ENCODE results near the gene LRBA. TPM values are rescaled to one million over a fixed set of nuclear protein-coding genes. Genes with fewer than 3 reads are reported as not detected.
"Not testable (repeated sequence)": the region's sequence is repeated elsewhere in the genome, so short reads cannot be mapped to it uniquely, and the experiment has no call there.

Gene LRBA
- total RNA-seq, 1 donor: 38.4 TPM

DNA sequence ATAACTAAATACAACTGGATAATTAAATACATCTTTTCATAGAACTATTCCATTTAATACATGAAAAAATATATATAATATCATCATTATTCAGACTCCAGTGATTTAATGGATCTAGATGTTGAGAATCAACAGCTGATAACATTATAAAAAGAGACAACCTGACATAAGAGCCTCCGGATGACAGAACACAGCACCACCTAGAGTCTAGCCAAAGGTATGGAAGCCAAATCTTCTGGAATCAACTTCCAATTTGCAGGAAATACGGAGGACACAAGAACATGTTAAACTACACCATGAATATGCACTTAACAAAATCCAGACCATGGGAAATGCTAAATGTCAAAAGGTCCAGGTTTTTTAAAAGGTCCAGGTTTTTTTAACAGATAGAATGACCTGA is 55.0 kb downstream of the LRBA start:
- DNase-seq (ENCODE audit: low read depth): peak; percentile 49
- TF ChIP-seq, protein P1, sequence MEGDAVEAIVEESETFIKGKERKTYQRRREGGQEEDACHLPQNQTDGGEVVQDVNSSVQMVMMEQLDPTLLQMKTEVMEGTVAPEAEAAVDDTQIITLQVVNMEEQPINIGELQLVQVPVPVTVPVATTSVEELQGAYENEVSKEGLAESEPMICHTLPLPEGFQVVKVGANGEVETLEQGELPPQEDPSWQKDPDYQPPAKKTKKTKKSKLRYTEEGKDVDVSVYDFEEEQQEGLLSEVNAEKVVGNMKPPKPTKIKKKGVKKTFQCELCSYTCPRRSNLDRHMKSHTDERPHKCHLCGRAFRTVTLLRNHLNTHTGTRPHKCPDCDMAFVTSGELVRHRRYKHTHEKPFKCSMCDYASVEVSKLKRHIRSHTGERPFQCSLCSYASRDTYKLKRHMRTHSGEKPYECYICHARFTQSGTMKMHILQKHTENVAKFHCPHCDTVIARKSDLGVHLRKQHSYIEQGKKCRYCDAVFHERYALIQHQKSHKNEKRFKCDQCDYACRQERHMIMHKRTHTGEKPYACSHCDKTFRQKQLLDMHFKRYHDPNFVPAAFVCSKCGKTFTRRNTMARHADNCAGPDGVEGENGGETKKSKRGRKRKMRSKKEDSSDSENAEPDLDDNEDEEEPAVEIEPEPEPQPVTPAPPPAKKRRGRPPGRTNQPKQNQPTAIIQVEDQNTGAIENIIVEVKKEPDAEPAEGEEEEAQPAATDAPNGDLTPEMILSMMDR (IDR thresholded peaks at IDR 0.05; ENCODE audit: insufficient read depth, low read depth, low read length): peak; percentile 70
- H3K4me3 ChIP-seq (ENCODE audit: low read depth, low read length): no peak overlapping the region

DNA sequence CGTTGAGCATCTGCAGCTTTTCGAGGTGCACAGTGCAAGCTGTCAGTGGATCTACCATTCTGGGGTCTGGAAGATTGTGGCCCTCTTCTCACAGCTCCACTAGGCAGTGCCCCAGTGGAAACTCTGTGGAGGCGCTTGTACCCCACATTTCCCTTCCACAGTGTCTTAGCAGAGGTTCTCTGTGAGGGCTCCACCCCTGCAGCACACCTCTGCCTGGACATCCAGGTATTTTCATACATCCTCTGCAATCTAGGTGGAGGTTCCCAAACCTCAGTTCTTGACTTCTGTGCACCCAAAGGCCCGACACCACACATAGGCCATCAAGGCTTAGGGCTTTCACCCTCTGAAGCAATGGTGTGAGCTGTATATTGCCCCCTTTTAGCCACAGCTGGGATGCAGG is 57.1 kb downstream of the LRBA start:
- not testable (repeated sequence) for H3K4me3 ChIP-seq (ENCODE audit: low read depth, low read length); DNase-seq (ENCODE audit: low read depth)

DNA sequence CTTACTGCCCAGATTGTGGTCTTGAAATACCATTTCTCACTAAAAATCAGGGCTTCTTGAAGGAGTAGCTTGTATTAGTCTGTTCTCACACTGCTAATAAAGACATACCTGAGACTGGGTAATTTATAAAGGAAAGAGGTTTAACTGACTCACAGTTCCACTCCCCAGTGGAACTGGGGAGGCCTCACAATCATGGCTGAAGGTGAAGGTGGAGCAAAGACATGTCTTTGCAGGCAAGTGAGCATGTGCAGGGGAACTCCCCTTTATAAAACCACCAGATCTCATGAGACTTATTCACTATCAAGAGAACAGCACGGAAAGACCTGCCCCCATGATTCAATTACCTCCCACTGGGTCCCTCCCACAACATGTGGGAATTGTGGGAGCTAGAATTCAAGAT is 58.0 kb downstream of the LRBA start:
- not testable (repeated sequence) for H3K4me3 ChIP-seq (ENCODE audit: low read depth, low read length); DNase-seq (ENCODE audit: low read depth)

DNA sequence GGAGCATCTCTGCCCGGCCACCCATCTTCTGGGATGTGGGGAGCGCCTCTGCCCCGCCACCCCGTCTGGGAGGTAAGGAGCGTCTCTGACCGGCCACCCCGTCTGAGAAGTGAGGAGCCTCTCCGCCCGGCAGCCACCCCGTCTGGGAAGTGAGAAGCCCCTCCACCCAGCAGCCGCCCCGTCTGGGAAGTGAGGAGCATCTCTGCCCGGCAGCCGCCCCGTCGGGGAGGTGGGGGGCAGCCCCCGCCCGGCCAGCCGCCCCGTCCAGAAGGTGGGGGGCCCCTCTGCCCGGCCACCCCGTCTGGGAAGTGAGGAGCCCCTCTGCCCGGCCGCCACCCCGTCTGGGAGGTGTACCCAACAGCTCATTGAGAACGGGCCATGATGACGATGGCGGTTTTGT is 61.2 kb downstream of the LRBA start:
- not testable (repeated sequence) for DNase-seq (ENCODE audit: low read depth); H3K4me3 ChIP-seq (ENCODE audit: low read depth, low read length)

DNA sequence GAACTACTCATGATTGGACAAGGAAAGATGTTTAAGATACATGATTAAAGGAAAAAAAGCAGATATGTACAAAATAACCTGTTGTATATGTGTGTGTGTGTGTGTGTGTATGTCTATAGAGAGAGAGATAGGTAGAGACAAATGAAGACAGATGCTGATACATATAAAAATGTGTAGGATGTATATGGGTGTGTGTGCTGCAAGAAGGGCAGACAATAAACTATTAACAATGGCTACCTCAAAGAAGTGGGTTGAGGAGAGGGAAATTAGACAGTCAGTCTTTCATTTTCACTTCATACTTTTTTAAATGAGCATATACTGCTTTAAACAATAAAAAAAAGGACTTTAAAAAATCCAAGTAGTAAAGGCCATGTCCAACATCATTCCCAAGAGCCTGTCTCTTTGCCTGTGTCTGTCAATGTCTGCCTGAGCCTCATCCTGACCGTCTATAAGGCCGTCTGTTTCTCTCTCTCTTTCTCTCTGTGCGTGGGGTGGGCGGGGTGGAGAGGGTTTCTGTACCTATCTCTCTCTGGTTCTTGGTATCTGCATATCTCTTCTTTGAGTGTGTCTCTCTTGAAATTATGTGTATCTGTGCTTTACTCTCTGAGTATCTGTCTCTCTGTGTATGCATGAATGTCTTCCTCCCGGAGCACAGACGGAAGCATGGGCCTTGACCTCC is 62.8 kb downstream of the LRBA start:
- H3K4me3 ChIP-seq (ENCODE audit: low read depth, low read length): no peak overlapping the region
- TF ChIP-seq, protein P1 (IDR thresholded peaks at IDR 0.05; ENCODE audit: insufficient read depth, low read depth, low read length): no peak
- no peak for DNase-seq (ENCODE audit: low read depth)

DNA sequence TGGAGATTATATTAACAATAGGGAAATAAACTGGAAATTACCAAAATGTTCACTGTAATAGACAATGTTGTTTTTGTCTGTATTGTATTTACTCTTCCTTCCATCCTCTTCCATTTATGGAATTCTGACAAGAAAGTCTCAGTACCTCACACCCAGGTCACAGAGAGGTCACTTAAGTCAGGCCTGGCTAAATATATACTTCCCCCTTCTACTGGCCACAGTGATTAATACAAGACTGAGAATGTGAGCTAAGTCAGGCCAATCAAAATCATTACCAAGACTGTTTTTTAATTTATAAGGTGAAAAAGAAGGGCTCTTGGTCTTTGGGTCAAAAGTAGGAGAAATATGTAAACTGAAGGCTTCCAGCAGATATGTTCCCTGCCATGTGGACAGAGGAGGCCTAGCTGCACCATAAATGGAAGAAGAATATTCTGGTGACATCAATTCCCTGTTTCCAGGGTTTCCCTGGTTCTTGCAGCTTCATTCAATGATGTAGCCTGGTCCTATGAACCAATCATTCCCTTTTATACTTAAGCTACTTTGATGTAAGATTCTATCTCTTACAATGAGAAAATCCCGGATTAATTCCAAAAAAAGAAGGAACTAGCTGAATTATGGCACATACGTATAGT is 64.3 kb downstream of the LRBA start:
- no peak for DNase-seq (ENCODE audit: low read depth)
- TF ChIP-seq, protein P1 (IDR thresholded peaks at IDR 0.05; ENCODE audit: insufficient read depth, low read depth, low read length): no peak
- H3K4me3 ChIP-seq (ENCODE audit: low read depth, low read length): no peak overlapping the region

DNA sequence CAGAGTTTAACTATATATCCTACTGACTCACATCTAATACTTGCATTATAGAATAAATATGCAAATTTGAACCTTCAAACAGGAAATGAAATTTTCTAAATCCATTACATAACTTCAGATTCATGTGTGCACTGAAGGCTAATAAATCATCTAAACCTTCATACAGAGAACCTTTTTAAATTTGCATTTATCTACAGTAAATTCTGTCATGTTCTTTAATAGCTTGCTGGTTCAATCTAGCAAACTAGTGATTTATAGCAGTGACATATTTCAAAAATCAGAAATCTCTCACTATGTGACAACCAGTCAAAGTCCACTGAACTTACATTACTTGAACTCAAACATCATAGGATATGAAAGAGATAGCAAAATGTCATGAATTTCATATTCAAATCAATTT is 65.1 kb downstream of the LRBA start:
- TF ChIP-seq, protein P1 (IDR thresholded peaks at IDR 0.05; ENCODE audit: insufficient read depth, low read depth, low read length): no peak

DNA sequence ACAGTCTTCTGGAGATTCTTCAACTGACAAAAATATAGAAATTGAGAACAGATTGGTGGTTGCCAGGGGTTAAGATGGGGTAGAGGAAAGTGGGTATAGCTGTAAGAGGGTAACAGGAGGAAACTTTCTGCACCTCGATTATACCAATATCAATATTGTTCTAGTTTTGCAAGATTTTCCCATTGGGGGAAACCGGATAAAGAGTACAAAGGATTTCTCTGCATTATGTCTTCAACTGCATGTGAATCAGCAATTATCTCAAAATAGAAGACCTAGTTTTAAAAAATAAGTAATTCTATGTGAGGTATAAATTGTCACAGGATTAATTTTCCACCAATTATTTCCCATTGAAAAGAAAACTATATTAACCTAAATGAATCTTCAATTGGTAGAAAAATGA is 65.7 kb downstream of the LRBA start:
- TF ChIP-seq, protein P1 (IDR thresholded peaks at IDR 0.05; ENCODE audit: insufficient read depth, low read depth, low read length): no peak
- DNase-seq (ENCODE audit: low read depth): no peak
- H3K4me3 ChIP-seq (ENCODE audit: low read depth, low read length): no peak overlapping the region

More for the DNA sequence above, 65.1 kb downstream of the LRBA start:
- no peak overlapping the region for H3K4me3 ChIP-seq (ENCODE audit: low read depth, low read length)
- no peak for DNase-seq (ENCODE audit: low read depth)

Data from fibroblast of villous mesenchyme (primary cell).